HepG2 (cell line): ENCODE results near the gene GRIK1. TPM values are rescaled to one million over a fixed set of nuclear protein-coding genes. Genes with fewer than 3 reads are reported as not detected.

Source experiments
- ATAC-seq: fragments of 200-7000 bp; cut with Tn5 transposase; 3 replicates; pipeline ENCODE4 v1.9.1; 2020; ENCODE audit warnings: mild to moderate bottlenecking, moderate library complexity
- BruUV-seq: library from RNA; stranded (reverse); fragments of 400-500 nt; replicated peaks from 2 replicates; lab custom pipeline; 2021; lab: Mats Ljungman, UMichigan
- CTCF ChIA-PET: fragments of 300-600 bp; formaldehyde crosslinking; extraction: SDS; loops from one replicate; lab custom pipeline; 2021; ENCODE audit warnings: low total read pairs, inconsistent platforms, low intra/inter-chr PET ratio; lab: Yijun Ruan, JAX
- POLR2A ChIA-PET: fragments of 350-600 bp; sonication (Branson Sonifier 250); formaldehyde crosslinking; loops from one replicate; lab custom pipeline; 2020; ENCODE audit warnings: antibody characterized with exemption, inconsistent platforms; lab: Yijun Ruan, JAX
- DNase-seq: peaks from one replicate; pipeline ENCODE4 v3.0.0-alpha.2; 2015; ENCODE audit warnings: low spot score
- FAIRE-seq: peaks from 3 replicates; lab custom pipeline; 2011; peaks lifted over from hg19 to GRCh38; lab: Jason Lieb, UNC
- H2AFZ ChIP-seq: one replicate; pipeline ENCODE4 v1.6.1; 2011; ENCODE audit warnings: low read length, inconsistent platforms
- H3K27ac ChIP-seq: fragments of 300-600 bp; 3 replicates; pipeline ENCODE4 v1.8.0; 2011; ENCODE audit warnings: mixed run types, mild to moderate bottlenecking, mixed read lengths, low read length, inconsistent platforms; ENCODE audit not compliant: insufficient read depth; ENCODE audit errors: extremely low read length
- H3K27me3 ChIP-seq, 2 experiments: fragments of 200-600 bp in 1 of 2; 2 replicates in 1 of 2; 3 replicates in 1 of 2; pipeline versions ENCODE4 v1.6.0 to v1.8.0; 2011; ENCODE audit warnings: low read length in 2 of 2, mild to moderate bottlenecking in 2 of 2, moderate library complexity in 2 of 2, inconsistent platforms in 1 of 2; ENCODE audit not compliant: insufficient read depth in 2 of 2, control insufficient read depth in 1 of 2
- H3K36me3 ChIP-seq, 2 experiments: fragments of 200-600 bp in 1 of 2; replicated peaks in 1 of 2; 2 replicates in 1 of 2; 3 replicates in 1 of 2; pipeline versions ENCODE4 v1.5.1 to v1.8.0; 2011; ENCODE audit warnings: low read length in 2 of 2, inconsistent platforms in 1 of 2; ENCODE audit not compliant: insufficient read depth in 2 of 2, control insufficient read depth in 1 of 2
- H3K4me1 ChIP-seq: 2 replicates; pipeline ENCODE4 v1.5.1; 2012; ENCODE audit warnings: low read length, inconsistent platforms; ENCODE audit not compliant: insufficient read depth
- H3K4me2 ChIP-seq: 2 replicates; pipeline ENCODE4 v1.6.0; 2011; ENCODE audit warnings: low read depth, low read length, inconsistent platforms
- H3K4me3 ChIP-seq, 3 experiments: fragments of 200-600 bp in 1 of 3; sonication (generic), shearing (Covaris generic) in 1 of 3; replicated peaks in 1 of 3; 2 replicates each; pipeline ENCODE4 v1.5.1; 2011 to 2016; ENCODE audit warnings: low read length in 3 of 3, inconsistent platforms in 2 of 3, low read depth in 2 of 3, mild to moderate bottlenecking in 2 of 3, control low read depth in 1 of 3, mixed read lengths in 1 of 3; ENCODE audit not compliant: insufficient read depth in 1 of 3
- H3K79me2 ChIP-seq: one replicate; pipeline ENCODE4 v1.6.1; 2011; ENCODE audit warnings: low read length, inconsistent platforms; ENCODE audit not compliant: insufficient read depth
- H3K9ac ChIP-seq: 2 replicates; pipeline ENCODE4 v1.6.0; 2011; ENCODE audit warnings: mild to moderate bottlenecking, low read depth, low read length, inconsistent platforms; ENCODE audit not compliant: insufficient read depth
- H3K9me3 ChIP-seq: 2 replicates; pipeline ENCODE4 v1.5.1; 2012; ENCODE audit warnings: mild to moderate bottlenecking, low read length
- H4K20me1 ChIP-seq: 2 replicates; pipeline ENCODE4 v1.6.0; 2011; ENCODE audit warnings: inconsistent platforms, mild to moderate bottlenecking, low read length, moderate library complexity; ENCODE audit not compliant: insufficient read depth
- AHR ChIP-seq: IDR thresholded peaks from 2 replicates; pipeline ENCODE4 v1.6.1; 2018; ENCODE audit warnings: missing genetic modification reagents, missing compliant biosample characterization
- PHF21A ChIP-seq: sonication (generic); formaldehyde crosslinking; IDR thresholded peaks from 2 replicates; pipeline ENCODE4 v1.5.0; 2020; ENCODE audit warnings: mild to moderate bottlenecking, missing genetic modification reagents
- ZBTB26 ChIP-seq: IDR thresholded peaks from 2 replicates; pipeline ENCODE4 v1.6.1; 2016; ENCODE audit warnings: missing compliant biosample characterization, missing genetic modification reagents, borderline replicate concordance
- ZNF512B ChIP-seq: sonication (generic); formaldehyde crosslinking; IDR thresholded peaks from 2 replicates; pipeline ENCODE4 v1.5.1; 2020; ENCODE audit warnings: missing genetic modification reagents, mild to moderate bottlenecking, borderline replicate concordance
- ZNF577 ChIP-seq: sonication (generic); formaldehyde crosslinking; IDR thresholded peaks from 2 replicates; pipeline ENCODE4 v1.4.0; 2020; ENCODE audit warnings: mild to moderate bottlenecking, low read depth, missing genetic modification reagents, borderline replicate concordance
- WGBS: methylation state at CpG from one replicate; pipeline ENCODE4 v1.1.6; 2017; ENCODE audit warnings: low lambda C conversion rate; 5-methylcytosine and 5-hydroxymethylcytosine counted together
- in situ Hi-C: cut with HindIII; loops from 2 replicates; pipeline ENCODE4 v1.10.0; 2017; ENCODE audit warnings: low pct_unique_long_range_greater_than_20kb; ENCODE audit not compliant: extremely low pct_ligation_motif_present
- intact Hi-C: fragments of 100-400 bp; cut with micrococcal nuclease; formaldehyde crosslinking; loops from one replicate; pipeline ENCODE4 v1.10.0; 2022; ENCODE audit not compliant: unreplicated experiment
- polyA plus RNA-seq, 8 experiments: library from polyadenylated mRNA; depleted of rRNA in 3 of 8; stranded (reverse) in 7 of 8; unstranded in 1 of 8; fragments of >200 nt; fragmentation: Illumina TruSeq in 4 of 8; extraction: Trizol in 4 of 8; gene quantifications; 2 replicates each; pipeline versions ENCODE4 v1.2.1 to v1.2.3, GENCODE V29; 2011 to 2016; ENCODE audit warnings: low read depth in 4 of 8, missing spikeins in 1 of 8, mixed read lengths in 1 of 8; ENCODE audit not compliant: insufficient read depth in 1 of 8
- total RNA-seq, 5 experiments: library from RNA; depleted of rRNA; stranded (reverse); fragments of >200 nt; fragmentation: Illumina TruSeq; extraction: Trizol; gene quantifications; 2 replicates each; pipeline ENCODE4 v1.2.3, GENCODE V29; 2016; ENCODE audit warnings: low read depth in 1 of 5

The GRIK1 gene
- total and polyA plus RNA-seq, 2 of the 13 experiments (the other 11 are each of a cell fraction or from before 2014, with no cell fraction given): not detected

GRCh38 chr21:29680273-29680672 lies 259.5 kb downstream of the GRIK1 start:
- no TSS peak for BruUV-seq
- intact Hi-C loops: no loop called here

More at GRCh38 chr21:29680273-29680672, 259.5 kb downstream of the GRIK1 start:
- no peak for FAIRE-seq
- Histone ChIP-seq H3K79me2 (no peaks in the 10 kb centered on the region), H3K4me1 (no peaks in the 10 kb centered on the region), H4K20me1 (no peaks in the 10 kb centered on the region), H3K36me3 (no peaks in the 10 kb centered on the region), H3K9ac (no peak overlapping the region), H3K27me3 (no peaks in the 10 kb centered on the region), H3K4me2 (no peak overlapping the region), H3K27ac (no peak overlapping the region), H2AFZ (no peak overlapping the region), H3K4me3 (no peak overlapping the region), H3K9me3 (no peaks in the 10 kb centered on the region)
- no peak for ATAC-seq
- 91% methylated on average over 4 of the region's 4 CpGs for WGBS
- no peak for DNase-seq
- ChIA-PET CTCF (no interaction called here), POLR2A (no interaction called here)
- in situ Hi-C loops: no loop called here
- TF ChIP-seq ZNF512B (CRISPR knock-in tag): no peak
- TF ChIP-seq PHF21A (CRISPR knock-in tag): no peak
- TF ChIP-seq ZBTB26: no peak
- TF ChIP-seq ZNF577 (CRISPR knock-in tag): no peak
- TF ChIP-seq AHR (CRISPR knock-in tag): no peak
